PFSK-1 (cell line): Measurements from ENCODE around the gene HAGHL.

Experiments used
- SIN3A ChIP-seq: IDR thresholded peaks from 2 replicates; pipeline ENCODE4 v1.6.1; 2012; ENCODE audit warnings: mild to moderate bottlenecking, low read length, moderate library complexity, borderline replicate concordance; ENCODE audit not compliant: insufficient read depth
- TAF1 ChIP-seq: IDR thresholded peaks from 2 replicates; pipeline ENCODE4 v1.6.1; 2012; ENCODE audit warnings: low read length, control low read depth, borderline replicate concordance; ENCODE audit not compliant: insufficient read depth

GRCh38 chr16:774086-775001 lies 47.4 kb downstream of the HAGHL start:
- TF ChIP-seq SIN3A, result no peak
- no peak for TF ChIP-seq TAF1
